COR-L47 (cell line): Measurements from ENCODE around the gene BGN.
A peak's percentile ranks its signal among the peaks of the same experiment; 100 is the strongest.

ENCODE experiments used
- DNase-seq: peaks from one replicate; lab custom pipeline; 2025; lab: John Stamatoyannopoulos, UW

The BGN gene

GRCh38 chrX:153526801-153527200 lies 32.0 kb downstream of the BGN start:
- peak; percentile 60 for DNase-seq

- peak; percentile 74 for DNase-seq
These were observed 32.4 kb downstream of the BGN start for GRCh38 chrX:153527208-153527607.

GRCh38 chrX:153530411-153531129 lies 35.8 kb downstream of the BGN start:
- DNase-seq = peak; percentile 30

GRCh38 chrX:153533091-153533490 lies 38.3 kb downstream of the BGN start:
- DNase-seq = no peak

- DNase-seq = no peak
These were observed 42.3 kb downstream of the BGN start for GRCh38 chrX:153537080-153537479.

GRCh38 chrX:153537526-153538295 lies 42.9 kb downstream of the BGN start:
- no peak for DNase-seq

GRCh38 chrX:153538424-153538823 lies 43.6 kb downstream of the BGN start:
- DNase-seq = no peak

GRCh38 chrX:153539171-153539978 lies 44.6 kb downstream of the BGN start:
- DNase-seq = no peak

- no peak for DNase-seq
These were observed 45.2 kb downstream of the BGN start for GRCh38 chrX:153539979-153540358.

- no peak for DNase-seq
These were observed 49.9 kb downstream of the BGN start for GRCh38 chrX:153544727-153545126.

- no peak for DNase-seq
These were observed 51.6 kb downstream of the BGN start for GRCh38 chrX:153546386-153546785.

- no peak for DNase-seq
These were observed 52.4 kb downstream of the BGN start for GRCh38 chrX:153547195-153547594.

GRCh38 chrX:153549231-153549630 lies 54.5 kb downstream of the BGN start:
- no peak for DNase-seq

- no peak for DNase-seq
These were observed 55.0 kb downstream of the BGN start for GRCh38 chrX:153549807-153550206.

- no peak for DNase-seq
These were observed 56.4 kb downstream of the BGN start for GRCh38 chrX:153551135-153551534.

- DNase-seq = peak; percentile 28
These were observed 59.9 kb downstream of the BGN start for GRCh38 chrX:153554519-153555167.

GRCh38 chrX:153556767-153557166 lies 62.0 kb downstream of the BGN start:
- no peak for DNase-seq

GRCh38 chrX:153557618-153558355 lies 63.0 kb downstream of the BGN start:
- no peak for DNase-seq
